ENCODE measurements around the gene WASHC3.

The WASHC3 gene

GRCh38 chr12:102051431-102051965, 10.3 kb downstream of the WASHC3 start:
- H3K27me3 ChIP-seq (ENCODE audit: insufficient read depth, poor library complexity, severe bottlenecking): no peaks in the 10 kb centered on the region
- H3K27ac ChIP-seq (ENCODE audit: poor library complexity, severe bottlenecking): no peak overlapping the region
- H3K36me3 ChIP-seq (ENCODE audit: low read depth): peaks cover 69% of the 10 kb centered on the region
- H3K9me3 ChIP-seq (ENCODE audit: severe bottlenecking): no peaks in the 10 kb centered on the region
- ATAC-seq (ENCODE audit: low read depth): no peak
- no peak overlapping the region for H3K4me3 ChIP-seq (ENCODE audit: severe bottlenecking)
- no peaks in the 10 kb centered on the region for H3K4me1 ChIP-seq (ENCODE audit: insufficient read depth, poor library complexity, severe bottlenecking)
- TF ChIP-seq, protein P1, sequence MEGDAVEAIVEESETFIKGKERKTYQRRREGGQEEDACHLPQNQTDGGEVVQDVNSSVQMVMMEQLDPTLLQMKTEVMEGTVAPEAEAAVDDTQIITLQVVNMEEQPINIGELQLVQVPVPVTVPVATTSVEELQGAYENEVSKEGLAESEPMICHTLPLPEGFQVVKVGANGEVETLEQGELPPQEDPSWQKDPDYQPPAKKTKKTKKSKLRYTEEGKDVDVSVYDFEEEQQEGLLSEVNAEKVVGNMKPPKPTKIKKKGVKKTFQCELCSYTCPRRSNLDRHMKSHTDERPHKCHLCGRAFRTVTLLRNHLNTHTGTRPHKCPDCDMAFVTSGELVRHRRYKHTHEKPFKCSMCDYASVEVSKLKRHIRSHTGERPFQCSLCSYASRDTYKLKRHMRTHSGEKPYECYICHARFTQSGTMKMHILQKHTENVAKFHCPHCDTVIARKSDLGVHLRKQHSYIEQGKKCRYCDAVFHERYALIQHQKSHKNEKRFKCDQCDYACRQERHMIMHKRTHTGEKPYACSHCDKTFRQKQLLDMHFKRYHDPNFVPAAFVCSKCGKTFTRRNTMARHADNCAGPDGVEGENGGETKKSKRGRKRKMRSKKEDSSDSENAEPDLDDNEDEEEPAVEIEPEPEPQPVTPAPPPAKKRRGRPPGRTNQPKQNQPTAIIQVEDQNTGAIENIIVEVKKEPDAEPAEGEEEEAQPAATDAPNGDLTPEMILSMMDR (IDR thresholded peaks at IDR 0.05; ENCODE audit: poor library complexity, severe bottlenecking): no peak
- DNase-seq (ENCODE audit: low spot score): no peak

DNA sequence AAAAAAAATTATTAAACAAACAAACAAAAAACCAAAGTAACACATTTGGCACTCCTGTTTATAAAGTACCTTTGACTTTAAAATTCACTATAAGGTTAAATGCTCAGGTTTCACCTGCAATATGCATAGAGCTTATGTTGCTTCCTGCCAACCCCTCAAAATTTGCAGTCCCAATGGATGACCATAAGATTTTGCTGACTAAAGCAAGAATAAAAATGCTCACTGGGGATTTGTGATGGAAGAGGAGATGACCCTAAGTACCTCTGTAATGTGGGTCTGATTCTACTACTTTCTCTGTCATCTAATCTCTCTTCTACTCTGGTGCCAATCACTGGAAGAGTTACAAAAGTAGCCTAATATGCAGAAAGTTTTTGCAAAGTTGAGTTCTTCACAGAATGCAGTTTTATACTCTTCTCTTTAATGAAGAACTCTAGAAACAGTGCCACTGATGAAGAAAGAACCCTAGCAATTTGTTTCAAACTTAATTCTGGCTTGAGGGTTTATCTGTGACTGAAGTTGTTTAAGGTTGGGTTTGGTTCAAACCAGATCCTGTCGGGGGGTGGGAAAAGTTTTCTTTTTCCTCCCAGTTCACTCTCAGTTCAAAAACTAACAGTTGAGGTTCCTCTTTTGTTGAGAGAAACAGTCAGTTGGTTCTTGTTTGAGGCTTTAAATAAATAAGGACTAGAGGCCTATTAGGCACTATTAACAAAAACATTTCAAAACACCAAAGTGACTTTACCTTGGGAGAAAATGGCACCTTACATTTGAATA, 10.9 kb downstream of the WASHC3 start:
- no peak overlapping the region for H3K27ac ChIP-seq (ENCODE audit: poor library complexity, severe bottlenecking)
- no peaks in the 10 kb centered on the region for H3K27me3 ChIP-seq (ENCODE audit: insufficient read depth, poor library complexity, severe bottlenecking)
- H3K4me1 ChIP-seq (ENCODE audit: insufficient read depth, poor library complexity, severe bottlenecking): no peaks in the 10 kb centered on the region
- peaks cover 67% of the 10 kb centered on the region for H3K36me3 ChIP-seq (ENCODE audit: low read depth)
- no peaks in the 10 kb centered on the region for H3K9me3 ChIP-seq (ENCODE audit: severe bottlenecking)
- ATAC-seq (ENCODE audit: low read depth) (no peak), DNase-seq (ENCODE audit: low spot score) (no peak)
- TF ChIP-seq, protein P1 (IDR thresholded peaks at IDR 0.05; ENCODE audit: poor library complexity, severe bottlenecking): no peak
- H3K4me3 ChIP-seq (ENCODE audit: severe bottlenecking): no peak overlapping the region

DNA sequence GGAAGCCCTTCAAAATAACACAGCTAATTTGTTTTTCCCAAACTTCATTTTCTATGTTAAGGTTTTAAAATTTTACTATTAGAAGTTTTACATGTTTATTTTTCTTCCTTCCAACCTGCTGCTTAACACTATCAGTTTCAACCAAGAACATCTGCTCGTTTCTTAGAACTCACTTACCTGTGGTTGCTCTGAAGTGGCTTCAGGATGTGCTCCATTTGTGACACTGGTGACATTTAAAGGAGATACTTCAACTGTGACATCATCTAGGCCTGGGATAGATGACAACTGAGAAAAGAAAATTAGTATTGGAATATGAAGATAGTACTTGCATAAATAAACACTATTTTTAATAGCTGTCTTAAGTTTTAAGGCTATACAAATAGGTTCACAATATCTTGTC, 17.9 kb downstream of the WASHC3 start:
- Histone ChIP-seq H3K4me1 (ENCODE audit: insufficient read depth, poor library complexity, severe bottlenecking) (no peaks in the 10 kb centered on the region), H3K27me3 (ENCODE audit: insufficient read depth, poor library complexity, severe bottlenecking) (no peaks in the 10 kb centered on the region), H3K36me3 (ENCODE audit: low read depth) (peaks cover 79% of the 10 kb centered on the region), H3K4me3 (ENCODE audit: severe bottlenecking) (no peak overlapping the region), H3K27ac (ENCODE audit: poor library complexity, severe bottlenecking) (no peak overlapping the region), H3K9me3 (ENCODE audit: severe bottlenecking) (no peaks in the 10 kb centered on the region)
- TF ChIP-seq, protein P1 (IDR thresholded peaks at IDR 0.05; ENCODE audit: poor library complexity, severe bottlenecking): no peak
- DNase-seq (ENCODE audit: low spot score) (no peak), ATAC-seq (ENCODE audit: low read depth) (no peak)

DNA sequence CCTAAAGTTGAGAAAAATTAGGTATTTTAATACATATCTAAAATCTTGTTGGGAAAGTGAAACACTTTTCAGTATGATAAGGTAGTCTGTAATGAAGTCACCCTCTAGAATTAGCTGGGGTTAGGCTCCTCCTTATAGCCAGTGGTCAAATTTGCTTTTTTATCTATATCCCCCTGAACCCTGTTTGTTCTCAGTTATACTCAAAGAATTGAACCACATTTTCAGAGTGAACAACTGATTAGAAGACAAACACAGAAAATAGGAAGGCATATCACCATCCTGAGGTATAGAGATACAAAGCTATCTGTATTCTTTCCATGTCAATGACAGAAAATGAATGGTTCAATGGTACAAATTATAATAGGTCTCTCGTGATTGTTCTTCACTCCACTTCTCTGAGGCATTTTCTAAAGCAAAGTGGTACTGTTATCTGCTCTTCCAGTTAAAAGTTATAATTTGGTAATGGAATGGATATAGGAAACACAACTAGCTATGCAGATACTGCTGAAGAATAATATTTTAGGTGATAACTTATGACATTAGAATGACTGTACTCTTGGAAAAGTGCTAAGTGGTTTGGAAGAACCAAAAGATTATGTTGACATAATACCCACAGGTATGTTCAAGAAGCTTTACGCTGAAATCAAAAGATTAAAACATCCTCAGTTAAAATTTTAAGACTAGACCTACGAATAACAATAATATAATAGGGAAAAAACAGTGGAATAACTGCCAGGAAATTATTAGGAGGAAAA, 27.6 kb downstream of the WASHC3 start:
- H3K4me1 ChIP-seq (ENCODE audit: insufficient read depth, poor library complexity, severe bottlenecking): no peaks in the 10 kb centered on the region
- no peak overlapping the region for H3K4me3 ChIP-seq (ENCODE audit: severe bottlenecking)
- DNase-seq (ENCODE audit: low spot score) (no peak), ATAC-seq (ENCODE audit: low read depth) (no peak)
- no peaks in the 10 kb centered on the region for H3K27me3 ChIP-seq (ENCODE audit: insufficient read depth, poor library complexity, severe bottlenecking)
- TF ChIP-seq, protein P1 (IDR thresholded peaks at IDR 0.05; ENCODE audit: poor library complexity, severe bottlenecking): no peak
- H3K9me3 ChIP-seq (ENCODE audit: severe bottlenecking): no peaks in the 10 kb centered on the region
- peaks cover 37% of the 10 kb centered on the region for H3K36me3 ChIP-seq (ENCODE audit: low read depth)
- no peak overlapping the region for H3K27ac ChIP-seq (ENCODE audit: poor library complexity, severe bottlenecking)
